Activated CD4-positive, alpha-beta T cell treated with anti-CD3 and anti-CD28 coated beads, Interleukin-2, Interleukin-6, amounts not matched to agents 100 ng/mL and 50 ng/mL, durations not matched to agents 16 hours and 8 hours (primary cell): ENCODE results near the gene NME4.
A peak's percentile ranks its signal among the peaks of the same experiment; 100 is the strongest.
"Not testable (repeated sequence)": the region's sequence is repeated elsewhere in the genome, so short reads cannot be mapped to it uniquely, and the experiment has no call there.

Experiments
- DNase-seq: peaks from one replicate; pipeline ENCODE4 v3.0.0-alpha.2; 2020

The NME4 gene

GRCh38 chr16:378113-378820, 18.7 kb upstream of the NME4 start:
- not testable (repeated sequence) for DNase-seq

- no peak for DNase-seq
These were observed 18.2 kb upstream of the NME4 start for GRCh38 chr16:378821-379182.

GRCh38 chr16:379183-379960, 17.6 kb upstream of the NME4 start:
- no peak for DNase-seq

- no peak for DNase-seq
These were observed 16.8 kb upstream of the NME4 start for GRCh38 chr16:379961-380761.

GRCh38 chr16:380762-381011, 16.3 kb upstream of the NME4 start:
- no peak for DNase-seq

- no peak for DNase-seq
These were observed 15.8 kb upstream of the NME4 start for GRCh38 chr16:381012-381788.

- DNase-seq: peak; percentile 71
These were observed 14.9 kb upstream of the NME4 start, which contains the start of gene PGAP6 for GRCh38 chr16:381789-382717. PGAP6 (minus strand) TSS chr16:381978; CDS start chr16:381821, 157 bp downstream.

- DNase-seq: peak; percentile 39
These were observed 13.5 kb upstream of the NME4 start for GRCh38 chr16:383326-384051.

- no peak for DNase-seq
These were observed 10.3 kb upstream of the NME4 start for GRCh38 chr16:386641-387156.

GRCh38 chr16:387761-388666, 9.0 kb upstream of the NME4 start:
- DNase-seq: not testable (repeated sequence)

GRCh38 chr16:389352-389751, 7.6 kb upstream of the NME4 start:
- DNase-seq: no peak

- peak; percentile 87 for DNase-seq
These were observed 5.1 kb upstream of the NME4 start for GRCh38 chr16:391885-392335.

- no peak for DNase-seq
These were observed 4.5 kb upstream of the NME4 start for GRCh38 chr16:392450-393030.

GRCh38 chr16:396199-396598, 800 bp upstream of the NME4 start:
- no peak for DNase-seq

GRCh38 chr16:396605-397004, 394 bp upstream of the NME4 start:
- no peak for DNase-seq

GRCh38 chr16:397736-398332, 835 bp downstream of the NME4 start:
- DNase-seq: no peak

- no peak for DNase-seq
These were observed 1.8 kb downstream of the NME4 start for GRCh38 chr16:398561-399339.
